Neural progenitor cell (in vitro differentiated cells): Measurements from ENCODE around the gene SFSWAP. TPM values are rescaled to one million over a fixed set of nuclear protein-coding genes. Genes with fewer than 3 reads are reported as not detected.
"Not testable (repeated sequence)": the region's sequence is repeated elsewhere in the genome, so short reads cannot be mapped to it uniquely, and the experiment has no call there.

Experiments used
- DNase-seq: peaks from one replicate; pipeline ENCODE4 v3.0.0-alpha.2; 2016; ENCODE audit warnings: low spot score
- H2AFZ ChIP-seq: fragments of 200-600 bp; sonication (generic); replicated peaks from 2 replicates; pipeline ENCODE4 v1.6.1; 2016; ENCODE audit warnings: antibody characterized with exemption
- H3F3A ChIP-seq: fragments of 200-600 bp; sonication (generic); 2 replicates; pipeline ENCODE4 v1.6.1; 2016; ENCODE audit warnings: antibody characterized with exemption, low read depth
- H3K27ac ChIP-seq: fragments of 200-600 bp; sonication (generic); 2 replicates; pipeline ENCODE4 v1.5.1; 2016; ENCODE audit warnings: mild to moderate bottlenecking
- H3K27me3 ChIP-seq: fragments of 200-600 bp; sonication (generic); 2 replicates; pipeline ENCODE4 v1.6.1; 2016; ENCODE audit warnings: mild to moderate bottlenecking, moderate library complexity
- H3K36me3 ChIP-seq: fragments of 200-600 bp; sonication (generic); 2 replicates; pipeline ENCODE4 v1.5.1; 2016
- H3K4me1 ChIP-seq: fragments of 200-600 bp; sonication (generic); 2 replicates; pipeline ENCODE4 v1.6.1; 2016; ENCODE audit warnings: mixed run types
- H3K4me2 ChIP-seq: fragments of 200-600 bp; sonication (generic); 2 replicates; pipeline ENCODE4 v1.6.1; 2016
- H3K4me3 ChIP-seq: fragments of 200-600 bp; sonication (generic); 2 replicates; pipeline ENCODE4 v1.5.1; 2016
- H3K79me2 ChIP-seq: fragments of 200-600 bp; sonication (generic); 2 replicates; pipeline ENCODE4 v1.6.1; 2016; ENCODE audit warnings: low read depth
- H3K9ac ChIP-seq: fragments of 200-600 bp; sonication (generic); 2 replicates; pipeline ENCODE4 v1.6.1; 2016
- H3K9me3 ChIP-seq: fragments of 200-600 bp; sonication (generic); 2 replicates; pipeline ENCODE4 v1.5.1; 2016; ENCODE audit warnings: low read depth
- H4K20me1 ChIP-seq: fragments of 200-600 bp; sonication (generic); 2 replicates; pipeline ENCODE4 v1.6.1; 2016; ENCODE audit warnings: low read depth
- H3K27ac Mint-ChIP-seq: 3 replicates; pipeline ENCODE4 v1.8.0; 2021; ENCODE audit warnings: mixed read lengths
- H3K27me3 Mint-ChIP-seq: 2 replicates; pipeline ENCODE4 v1.8.0; 2022; ENCODE audit warnings: low read depth, mild to moderate bottlenecking, inconsistent platforms, moderate library complexity, mixed read lengths; ENCODE audit not compliant: insufficient read depth
- H3K36me3 Mint-ChIP-seq: 3 replicates; pipeline ENCODE4 v1.8.0; 2021; ENCODE audit warnings: mixed read lengths
- H3K4me1 Mint-ChIP-seq: 3 replicates; pipeline ENCODE4 v1.8.0; 2021; ENCODE audit warnings: mixed read lengths
- H3K4me3 Mint-ChIP-seq: 3 replicates; pipeline ENCODE4 v1.8.0; 2021; ENCODE audit warnings: mild to moderate bottlenecking, moderate library complexity, mixed read lengths
- H3K9me3 Mint-ChIP-seq: 3 replicates; pipeline ENCODE4 v1.8.0; 2020; ENCODE audit warnings: mixed read lengths
- EZH2 ChIP-seq: fragments of 200-600 bp; sonication (generic); IDR thresholded peaks from 2 replicates; pipeline ENCODE4 v1.6.1; 2017; ENCODE audit warnings: antibody characterized with exemption, mild to moderate bottlenecking, moderate library complexity
- EZH2phosphoT487 ChIP-seq: fragments of 200-600 bp; sonication (generic); IDR thresholded peaks from 2 replicates; pipeline ENCODE4 v1.6.1; 2017; ENCODE audit warnings: antibody characterized with exemption
- total RNA-seq: library from RNA; depleted of rRNA; stranded (reverse); fragments of >200 nt; gene quantifications from 2 replicates; pipeline ENCODE4 v1.2.3, GENCODE V29; 2015; ENCODE audit warnings: low replicate concordance
- TF ChIP-seq, protein P1 (sequence below): fragments of 200-600 bp; sonication (generic); IDR thresholded peaks from 2 replicates; pipeline ENCODE4 v1.5.1; 2017; ENCODE audit warnings: antibody characterized with exemption, mild to moderate bottlenecking

SFSWAP gene
- total RNA-seq, 1 donor from 2014 or later, result 37.0 TPM

DNA sequence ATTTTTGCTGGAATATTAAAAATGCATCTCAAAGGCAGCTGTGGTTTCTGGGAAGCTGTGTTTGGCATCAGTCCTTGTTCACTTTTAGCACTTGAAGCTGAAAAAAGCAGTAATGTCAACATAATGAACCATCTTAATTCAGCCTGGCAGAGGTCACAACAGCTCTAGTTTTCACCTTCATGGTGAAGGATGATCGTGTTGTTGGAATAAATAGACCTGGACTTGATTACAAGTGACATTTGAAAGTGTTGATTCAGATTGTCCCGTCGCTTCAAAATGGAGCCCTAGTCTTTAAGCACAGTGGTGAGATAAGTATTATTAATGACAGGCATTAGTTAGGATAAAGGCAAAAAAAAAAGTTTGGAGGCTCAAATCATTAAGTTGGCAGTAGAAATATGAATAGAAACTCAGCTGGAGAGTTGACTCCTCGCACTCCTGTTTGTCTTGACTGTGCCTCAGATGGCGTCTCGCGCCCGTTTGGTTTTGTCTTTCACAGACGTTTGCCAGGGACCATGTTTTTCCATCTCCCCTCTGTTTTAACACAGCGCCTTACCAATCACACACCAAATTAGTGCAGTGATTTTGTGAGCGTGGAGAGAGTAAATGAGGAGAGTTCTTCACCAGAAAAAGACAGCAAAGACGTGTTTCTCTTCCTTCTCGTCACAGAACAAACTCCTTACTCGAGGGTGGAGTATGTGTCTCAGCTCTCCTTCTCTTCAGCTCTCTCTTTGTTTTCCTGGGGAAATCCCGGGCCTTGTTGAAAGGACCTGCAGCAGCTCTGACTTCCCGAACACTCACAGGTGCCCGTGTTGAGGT lies 63.9 kb downstream of the SFSWAP start:
- no peaks in the 10 kb centered on the region for H3K9me3 ChIP-seq
- H3K4me1 Mint-ChIP-seq, result peaks cover 6% of the 10 kb centered on the region
- H3K36me3 ChIP-seq, result peaks cover 6% of the 10 kb centered on the region

DNA sequence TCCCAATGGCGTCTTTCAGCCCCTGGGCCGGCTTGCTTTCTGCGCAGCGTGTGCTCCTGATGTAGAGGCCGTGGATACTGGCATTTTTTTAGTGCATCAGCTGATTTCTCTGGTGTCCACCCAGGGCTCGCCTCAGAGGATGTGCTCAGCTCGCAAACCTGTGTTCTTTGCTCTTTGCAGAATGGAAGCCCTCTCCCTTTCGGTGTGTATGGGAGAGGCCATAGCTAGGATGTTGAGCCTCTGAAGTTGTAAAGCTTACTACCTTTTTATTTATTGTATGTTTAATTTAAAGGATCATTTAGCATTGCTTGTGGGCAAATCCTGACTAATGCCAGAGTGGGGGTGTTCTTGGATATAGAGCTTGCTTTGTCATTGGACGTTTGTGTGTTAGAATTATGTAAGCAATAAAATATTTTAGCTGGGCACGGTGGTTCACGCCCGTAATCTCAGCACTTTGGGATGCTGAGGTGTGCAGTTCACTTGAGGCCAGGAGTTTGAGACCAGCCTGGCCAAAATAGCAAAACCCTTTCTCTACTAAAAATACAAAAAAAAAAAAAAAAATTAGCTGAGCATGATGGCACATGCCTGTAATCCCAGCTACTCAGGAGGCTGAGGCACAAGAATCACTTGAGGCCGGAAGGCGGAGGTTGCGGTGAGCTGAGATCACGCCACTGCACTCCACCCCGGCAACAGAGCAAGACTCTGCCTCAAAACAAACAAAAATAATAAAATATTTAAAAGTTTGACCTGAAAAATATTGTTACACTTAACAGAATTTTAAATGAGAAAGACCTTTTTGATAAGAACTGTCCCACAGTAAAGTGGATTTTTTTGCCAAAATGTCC lies 64.7 kb downstream of the SFSWAP start:
- Mint-ChIP-seq H3K27me3 (peaks cover 3% of the 10 kb centered on the region), H3K4me1 (peaks cover 6% of the 10 kb centered on the region), H3K27ac (peak overlapping the region; percentile 69), H3K36me3 (peaks cover 30% of the 10 kb centered on the region), H3K4me3 (no peak overlapping the region), H3K9me3 (no peaks in the 10 kb centered on the region)
- H3K27ac ChIP-seq, result peak overlapping the region; percentile 70
- H3K79me2 ChIP-seq, result no peaks in the 10 kb centered on the region
- H3K9ac ChIP-seq, result no peak overlapping the region
- no peaks in the 10 kb centered on the region for H3K9me3 ChIP-seq
- H3K36me3 ChIP-seq, result peaks cover 6% of the 10 kb centered on the region
- no peak for DNase-seq
- H4K20me1 ChIP-seq, result no peaks in the 10 kb centered on the region
- TF ChIP-seq EZH2phosphoT487 (no peak), EZH2 (no peak)
- TF ChIP-seq, protein P1, sequence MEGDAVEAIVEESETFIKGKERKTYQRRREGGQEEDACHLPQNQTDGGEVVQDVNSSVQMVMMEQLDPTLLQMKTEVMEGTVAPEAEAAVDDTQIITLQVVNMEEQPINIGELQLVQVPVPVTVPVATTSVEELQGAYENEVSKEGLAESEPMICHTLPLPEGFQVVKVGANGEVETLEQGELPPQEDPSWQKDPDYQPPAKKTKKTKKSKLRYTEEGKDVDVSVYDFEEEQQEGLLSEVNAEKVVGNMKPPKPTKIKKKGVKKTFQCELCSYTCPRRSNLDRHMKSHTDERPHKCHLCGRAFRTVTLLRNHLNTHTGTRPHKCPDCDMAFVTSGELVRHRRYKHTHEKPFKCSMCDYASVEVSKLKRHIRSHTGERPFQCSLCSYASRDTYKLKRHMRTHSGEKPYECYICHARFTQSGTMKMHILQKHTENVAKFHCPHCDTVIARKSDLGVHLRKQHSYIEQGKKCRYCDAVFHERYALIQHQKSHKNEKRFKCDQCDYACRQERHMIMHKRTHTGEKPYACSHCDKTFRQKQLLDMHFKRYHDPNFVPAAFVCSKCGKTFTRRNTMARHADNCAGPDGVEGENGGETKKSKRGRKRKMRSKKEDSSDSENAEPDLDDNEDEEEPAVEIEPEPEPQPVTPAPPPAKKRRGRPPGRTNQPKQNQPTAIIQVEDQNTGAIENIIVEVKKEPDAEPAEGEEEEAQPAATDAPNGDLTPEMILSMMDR, result no peak
- no peak overlapping the region for H3K4me3 ChIP-seq
- H3K4me1 ChIP-seq, result peaks cover 16% of the 10 kb centered on the region
- no peak overlapping the region for H2AFZ ChIP-seq
- no peak overlapping the region for H3K4me2 ChIP-seq
- H3F3A ChIP-seq, result peaks cover 12% of the 10 kb centered on the region
- H3K27me3 ChIP-seq, result no peaks in the 10 kb centered on the region

More for the DNA sequence above, 63.9 kb downstream of the SFSWAP start:
- peaks cover 3% of the 10 kb centered on the region for H3K27me3 Mint-ChIP-seq
- Histone ChIP-seq H3K4me1 (peaks cover 16% of the 10 kb centered on the region), H3K79me2 (no peaks in the 10 kb centered on the region), H3K9ac (no peak overlapping the region), H3K4me2 (no peak overlapping the region), H2AFZ (no peak overlapping the region), H4K20me1 (no peaks in the 10 kb centered on the region), H3K27ac (peak overlapping the region; percentile 70), H3K4me3 (no peak overlapping the region), H3F3A (peaks cover 12% of the 10 kb centered on the region), H3K27me3 (no peaks in the 10 kb centered on the region)
- no peak overlapping the region for H3K27ac Mint-ChIP-seq
- no peaks in the 10 kb centered on the region for H3K9me3 Mint-ChIP-seq
- peaks cover 30% of the 10 kb centered on the region for H3K36me3 Mint-ChIP-seq
- H3K4me3 Mint-ChIP-seq, result no peak overlapping the region
- TF ChIP-seq EZH2phosphoT487, result no peak
- TF ChIP-seq, protein P1, result no peak
- TF ChIP-seq EZH2, result no peak
- DNase-seq, result peak; percentile 51

DNA sequence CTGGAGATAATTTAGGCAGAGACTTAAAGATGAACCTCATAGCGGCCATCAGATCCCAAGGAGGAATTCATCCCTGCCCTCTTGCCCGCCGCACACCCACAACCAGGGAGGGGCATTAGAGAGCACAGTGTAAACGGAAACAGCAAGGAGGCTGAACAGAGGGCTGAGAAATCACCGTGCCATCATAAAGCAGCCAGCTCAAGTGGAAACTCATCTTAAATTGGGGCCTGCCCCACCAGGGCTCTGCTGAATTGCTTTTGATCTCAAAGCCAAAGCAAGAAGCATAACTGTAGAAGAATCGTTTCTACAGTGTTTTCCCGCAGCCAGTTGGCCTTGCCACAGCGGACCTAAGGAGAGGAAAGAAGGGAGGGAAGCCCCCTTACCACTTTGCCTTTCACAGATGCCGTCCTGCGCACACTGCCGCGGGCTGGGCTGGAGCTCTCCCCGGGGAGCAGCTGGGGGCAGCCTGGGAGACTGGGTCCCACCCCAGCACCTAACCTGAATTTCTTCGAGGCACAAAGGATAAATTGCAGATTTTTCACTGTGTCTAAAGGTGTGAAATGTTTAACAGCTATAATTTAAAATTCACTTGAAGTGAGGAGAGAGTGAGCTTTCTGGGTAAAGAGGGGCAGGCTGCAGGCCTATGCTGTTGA lies 65.5 kb downstream of the SFSWAP start:
- Histone ChIP-seq H3K4me3 (no peak overlapping the region), H3K27ac (peak overlapping the region; percentile 35), H2AFZ (no peak overlapping the region), H3K79me2 (no peaks in the 10 kb centered on the region), H3K4me1 (peaks cover 16% of the 10 kb centered on the region), H3K4me2 (no peak overlapping the region), H3F3A (peaks cover 12% of the 10 kb centered on the region), H3K36me3 (peaks cover 9% of the 10 kb centered on the region), H3K27me3 (no peaks in the 10 kb centered on the region), H3K9ac (no peak overlapping the region), H3K9me3 (no peaks in the 10 kb centered on the region), H4K20me1 (no peaks in the 10 kb centered on the region)
- DNase-seq, result no peak
- peaks cover 30% of the 10 kb centered on the region for H3K36me3 Mint-ChIP-seq
- H3K27me3 Mint-ChIP-seq, result peaks cover 3% of the 10 kb centered on the region
- TF ChIP-seq EZH2, result no peak
- no peak for TF ChIP-seq EZH2phosphoT487
- TF ChIP-seq, protein P1, result no peak
- H3K27ac Mint-ChIP-seq, result peak overlapping the region; percentile 69
- H3K4me1 Mint-ChIP-seq, result peaks cover 6% of the 10 kb centered on the region
- no peaks in the 10 kb centered on the region for H3K9me3 Mint-ChIP-seq
- H3K4me3 Mint-ChIP-seq, result no peak overlapping the region

DNA sequence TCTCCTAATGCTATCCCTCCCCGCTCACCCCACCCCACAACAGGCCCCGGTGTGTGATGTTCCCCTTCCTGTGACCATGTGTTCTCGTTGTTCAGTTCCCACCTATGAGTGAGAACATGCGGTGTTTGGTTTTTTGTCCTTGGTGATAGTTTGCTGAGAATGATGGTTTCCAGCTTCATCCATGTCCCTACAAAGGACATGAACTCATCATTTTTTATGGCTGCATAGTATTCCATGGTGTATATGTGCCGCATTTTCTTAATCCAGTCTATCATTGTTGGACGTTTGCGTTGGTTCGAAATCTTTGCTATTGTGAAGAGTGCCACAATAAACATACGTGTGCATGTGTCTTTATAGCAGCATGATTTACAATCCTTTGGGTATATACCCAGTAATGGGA lies 66.4 kb downstream of the SFSWAP start:
- not testable (repeated sequence) for H3K27ac ChIP-seq, H3K36me3 ChIP-seq, H3K9me3 Mint-ChIP-seq, H3K79me2 ChIP-seq, H3K27ac Mint-ChIP-seq, H3K4me3 Mint-ChIP-seq, H3K9me3 ChIP-seq, DNase-seq, H3K27me3 ChIP-seq, H3K4me2 ChIP-seq, H3K4me1 Mint-ChIP-seq, H3K4me3 ChIP-seq, H3K9ac ChIP-seq, H3K27me3 Mint-ChIP-seq, H2AFZ ChIP-seq, H4K20me1 ChIP-seq
- Histone ChIP-seq H3K4me1 (peaks cover 16% of the 10 kb centered on the region), H3F3A (peaks cover 12% of the 10 kb centered on the region)
- H3K36me3 Mint-ChIP-seq, result peaks cover 26% of the 10 kb centered on the region
